Epithelial cell of esophagus (primary cell): ENCODE data around the gene CCDC14.
A peak's percentile ranks its signal among the peaks of the same experiment; 100 is the strongest.

Source experiments
- DNase-seq: peaks from one replicate; pipeline ENCODE4 v3.0.0; 2010; ENCODE audit warnings: low read depth
- H3K4me3 ChIP-seq: 2 replicates; pipeline ENCODE4 v1.5.1; 2011; ENCODE audit warnings: mild to moderate bottlenecking, low read length, control low read depth
- CTCF ChIP-seq: IDR thresholded peaks from 2 replicates; pipeline ENCODE4 v1.5.1; 2011; ENCODE audit warnings: low read depth, mild to moderate bottlenecking, low read length, control low read depth, inconsistent platforms; ENCODE audit not compliant: insufficient read depth; ENCODE audit errors: missing control alignments

Gene CCDC14

DNA sequence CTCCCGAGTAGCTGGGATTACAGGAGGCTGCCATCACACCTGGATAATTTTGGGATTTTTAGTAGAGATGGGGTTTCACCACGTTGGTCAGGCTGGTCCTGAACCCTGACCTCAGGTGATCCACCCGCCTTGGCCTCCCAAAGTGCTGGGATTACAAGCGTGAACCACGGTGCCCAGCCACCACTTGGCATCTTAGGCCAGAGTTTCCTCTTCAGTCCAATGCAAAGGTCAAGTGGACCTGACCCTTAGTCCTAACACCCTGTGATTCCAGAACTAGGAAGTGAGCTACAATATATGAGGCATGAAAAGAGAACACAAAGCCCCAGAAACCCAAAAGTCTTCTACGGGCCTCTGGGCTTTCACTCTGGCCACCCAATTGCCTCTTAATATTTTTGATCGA, 82.2 kb downstream of the CCDC14 start:
- no peak for DNase-seq
- no peak for TF ChIP-seq CTCF

DNA sequence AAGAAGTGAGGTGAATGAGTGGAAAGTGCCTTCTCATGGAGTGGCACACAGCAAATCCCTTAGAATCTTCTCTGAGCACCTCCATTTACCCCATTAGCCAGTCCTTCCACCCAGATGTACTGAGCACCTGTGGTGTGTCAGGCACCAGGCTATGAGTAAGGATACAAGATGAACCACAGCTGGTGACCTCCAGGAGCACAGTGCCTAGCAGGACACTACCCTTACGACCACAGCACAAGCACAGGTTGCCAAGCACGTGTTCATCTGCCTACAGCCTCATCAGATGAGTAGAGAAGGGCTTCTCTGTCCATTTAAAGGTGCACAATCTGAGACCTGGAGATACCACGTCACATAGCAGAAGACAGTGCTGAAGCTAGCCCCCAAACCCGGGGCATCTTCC, 83.1 kb downstream of the CCDC14 start:
- no peak for TF ChIP-seq CTCF
- H3K4me3 ChIP-seq, result no peak overlapping the region
- DNase-seq, result no peak

More for the DNA sequence above, 82.2 kb downstream of the CCDC14 start:
- H3K4me3 ChIP-seq, result no peak overlapping the region

- DNase-seq, result no peak
- no peak for TF ChIP-seq CTCF
- no peak overlapping the region for H3K4me3 ChIP-seq
Observed at GRCh38 chr3:123877466-123877865, 83.6 kb downstream of the CCDC14 start.

- no peak for TF ChIP-seq CTCF
- DNase-seq, result no peak
- no peak overlapping the region for H3K4me3 ChIP-seq
Observed at GRCh38 chr3:123876858-123877257, 84.2 kb downstream of the CCDC14 start.

DNA sequence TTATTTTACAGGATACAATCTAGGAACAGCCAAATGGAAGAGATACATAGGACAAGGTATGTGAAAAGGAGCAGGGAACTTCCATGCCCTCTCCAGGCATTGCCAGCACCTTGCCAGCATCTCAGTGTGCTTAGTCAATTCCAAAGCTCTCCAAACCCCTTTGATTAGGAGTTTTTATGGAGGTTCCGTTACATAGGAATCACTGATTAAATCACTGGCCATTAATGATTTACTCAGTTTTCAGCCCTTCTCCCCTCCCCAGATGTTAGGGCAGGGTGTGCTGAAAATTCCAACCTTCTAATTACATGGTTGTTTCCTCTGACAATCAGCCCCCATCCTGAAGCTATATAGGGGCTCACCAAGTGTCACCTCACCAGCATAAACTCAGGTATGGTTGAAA, 88.4 kb downstream of the CCDC14 start:
- no peak for TF ChIP-seq CTCF
- no peak for DNase-seq
- H3K4me3 ChIP-seq, result no peak overlapping the region

DNA sequence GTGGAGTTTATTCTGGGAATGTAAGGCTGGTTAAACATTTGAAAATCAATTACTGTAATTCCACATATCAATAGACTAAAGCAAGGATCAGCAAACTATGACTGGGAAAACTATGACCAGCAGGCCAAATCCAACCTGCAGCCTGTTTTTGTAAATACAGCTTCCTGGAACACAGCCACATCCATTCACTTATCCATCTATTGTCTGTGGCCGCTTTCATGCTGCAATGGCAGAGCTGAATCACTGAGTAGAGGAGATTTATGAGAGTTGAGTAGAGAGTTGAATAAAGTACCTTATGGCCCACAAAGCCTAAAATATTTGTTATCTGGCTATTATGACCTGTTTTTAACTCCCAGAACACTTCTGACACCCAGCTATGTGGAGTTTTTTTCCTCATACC, 89.1 kb downstream of the CCDC14 start:
- H3K4me3 ChIP-seq, result no peak overlapping the region
- DNase-seq, result peak; percentile 58
- TF ChIP-seq CTCF, result no peak

GRCh38 chr3:123870033-123870432, 91.0 kb downstream of the CCDC14 start:
- TF ChIP-seq CTCF, result no peak
- H3K4me3 ChIP-seq, result no peak overlapping the region
- peak; percentile 58 for DNase-seq
